ENCODE measurements around the gene MACROD2. TPM values are rescaled to one million over a fixed set of nuclear protein-coding genes. Genes with fewer than 3 reads are reported as not detected.

MACROD2 gene
- total RNA-seq, 1 donor from 2014 or later, result 3.5 TPM

- DNase-seq (ENCODE audit: low spot score in 2 of 2), result no peak
- Histone ChIP-seq H3K9me3 (no peaks in the 10 kb centered on the region), H3K36me3 (no peaks in the 10 kb centered on the region), H3K27ac (no peak overlapping the region), H3K4me1 (no peaks in the 10 kb centered on the region), H3K27me3 (no peaks in the 10 kb centered on the region), H3K4me3 (no peak overlapping the region)
- intact Hi-C loops (cut with DNase I), result no loop called here
- TF ChIP-seq CTCF (IDR thresholded peaks at IDR 0.05), result no peak
These were observed 782.3 kb downstream of the MACROD2 start for GRCh38 chr20:14777591-14777990.

- no peak for DNase-seq (ENCODE audit: low spot score in 2 of 2)
- Histone ChIP-seq H3K4me3 (no peak overlapping the region), H3K4me1 (no peaks in the 10 kb centered on the region), H3K9me3 (no peaks in the 10 kb centered on the region), H3K36me3 (no peaks in the 10 kb centered on the region), H3K27ac (no peak overlapping the region), H3K27me3 (no peaks in the 10 kb centered on the region)
- no peak for TF ChIP-seq CTCF (IDR thresholded peaks at IDR 0.05)
- intact Hi-C loops (cut with DNase I), result no loop called here
These were observed 782.8 kb downstream of the MACROD2 start for GRCh38 chr20:14778096-14778495.

GRCh38 chr20:14778875-14779274, 783.6 kb downstream of the MACROD2 start:
- Histone ChIP-seq H3K27ac (no peak overlapping the region), H3K9me3 (no peaks in the 10 kb centered on the region), H3K36me3 (no peaks in the 10 kb centered on the region), H3K4me3 (no peak overlapping the region), H3K27me3 (no peaks in the 10 kb centered on the region), H3K4me1 (no peaks in the 10 kb centered on the region)
- intact Hi-C loops (cut with DNase I), result no loop called here
- DNase-seq (ENCODE audit: low spot score in 2 of 2), result no peak
- TF ChIP-seq CTCF (IDR thresholded peaks at IDR 0.05), result no peak

GRCh38 chr20:14780508-14780907, 785.2 kb downstream of the MACROD2 start:
- H3K36me3 ChIP-seq, result no peaks in the 10 kb centered on the region
- H3K4me3 ChIP-seq, result no peak overlapping the region
- intact Hi-C loops (cut with DNase I), result no loop called here
- H3K27me3 ChIP-seq, result no peaks in the 10 kb centered on the region
- TF ChIP-seq CTCF (IDR thresholded peaks at IDR 0.05), result no peak
- H3K9me3 ChIP-seq, result no peaks in the 10 kb centered on the region
- H3K27ac ChIP-seq, result no peak overlapping the region
- DNase-seq (ENCODE audit: low spot score in 2 of 2), result no peak
- no peaks in the 10 kb centered on the region for H3K4me1 ChIP-seq

- TF ChIP-seq CTCF (IDR thresholded peaks at IDR 0.05), result no peak
- DNase-seq (ENCODE audit: low spot score in 2 of 2), result no peak
- no peaks in the 10 kb centered on the region for H3K4me1 ChIP-seq
- no peak overlapping the region for H3K4me3 ChIP-seq
- no peaks in the 10 kb centered on the region for H3K9me3 ChIP-seq
- no peaks in the 10 kb centered on the region for H3K27me3 ChIP-seq
- H3K36me3 ChIP-seq, result no peaks in the 10 kb centered on the region
- intact Hi-C loops (cut with DNase I), result no loop called here
- no peak overlapping the region for H3K27ac ChIP-seq
These were observed 787.4 kb downstream of the MACROD2 start for GRCh38 chr20:14782731-14783130.

- no peak for DNase-seq (ENCODE audit: low spot score in 2 of 2)
- no peaks in the 10 kb centered on the region for H3K36me3 ChIP-seq
- H3K4me1 ChIP-seq, result no peaks in the 10 kb centered on the region
- no peak for TF ChIP-seq CTCF (IDR thresholded peaks at IDR 0.05)
- no peaks in the 10 kb centered on the region for H3K27me3 ChIP-seq
- no peaks in the 10 kb centered on the region for H3K9me3 ChIP-seq
- no peak overlapping the region for H3K27ac ChIP-seq
- intact Hi-C loops (cut with DNase I), result no loop called here
- no peak overlapping the region for H3K4me3 ChIP-seq
These were observed 788.5 kb downstream of the MACROD2 start for GRCh38 chr20:14783766-14784165.
